Measurements from ENCODE around the gene PRPF40A.

PRPF40A gene

DNA sequence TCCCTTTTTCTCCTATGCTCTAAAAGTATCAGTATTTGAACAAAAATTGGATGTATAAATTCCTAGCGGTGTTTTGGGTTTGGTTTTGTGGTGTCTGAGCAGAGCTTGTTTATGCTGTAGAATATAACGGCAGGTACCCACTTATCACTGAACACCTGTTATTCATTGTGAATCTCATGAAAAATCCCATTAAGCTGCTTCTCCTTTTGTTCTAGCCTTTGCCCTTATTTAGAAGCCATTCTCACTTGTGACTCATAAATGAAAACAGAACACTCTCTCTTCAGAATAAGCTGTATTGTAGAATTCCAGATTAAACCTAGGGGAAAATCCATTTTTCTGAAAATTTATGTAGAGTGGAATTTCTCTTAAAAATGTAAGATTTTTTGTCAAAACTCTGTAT, 104.0 kb downstream of the PRPF40A start:
- no peak for DNase-seq

DNA sequence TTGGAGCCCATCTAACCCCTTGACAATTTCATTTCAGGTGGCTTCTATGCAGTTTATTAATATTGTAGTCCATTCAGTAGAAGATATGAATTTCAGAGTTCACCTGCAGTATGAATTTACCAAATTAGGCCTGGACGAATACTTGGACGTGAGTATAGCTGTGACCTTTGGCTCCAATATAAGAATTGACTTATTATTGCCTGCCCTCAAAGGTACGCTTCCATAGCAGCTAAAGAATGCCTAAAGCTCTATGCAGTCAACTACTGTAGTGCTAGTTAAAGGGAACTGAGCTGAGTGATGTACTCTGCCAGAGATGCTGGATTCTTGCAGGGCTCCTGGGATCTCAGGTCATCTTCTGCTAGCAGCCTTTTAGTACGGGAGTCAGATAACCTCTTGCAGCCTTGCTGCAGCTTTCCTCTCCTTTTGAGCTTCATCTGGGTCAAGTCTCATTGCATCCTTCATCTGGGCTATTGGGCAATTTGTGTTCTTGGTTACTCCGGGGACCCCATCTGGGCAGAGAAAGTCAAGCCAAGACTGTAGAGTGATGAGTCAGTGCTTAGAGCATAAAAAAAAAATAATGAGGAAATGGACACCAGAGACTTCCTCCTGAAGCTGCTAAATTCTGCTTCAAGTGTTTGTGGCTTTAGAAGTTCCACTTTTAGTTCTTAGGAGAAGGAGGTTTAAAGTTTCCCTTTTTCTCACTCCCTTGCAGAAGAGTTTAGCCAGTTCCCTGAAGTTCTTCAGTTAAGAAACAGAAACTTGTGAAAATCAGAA, 105.6 kb downstream of the PRPF40A start:
- DNase-seq = no peak

DNA sequence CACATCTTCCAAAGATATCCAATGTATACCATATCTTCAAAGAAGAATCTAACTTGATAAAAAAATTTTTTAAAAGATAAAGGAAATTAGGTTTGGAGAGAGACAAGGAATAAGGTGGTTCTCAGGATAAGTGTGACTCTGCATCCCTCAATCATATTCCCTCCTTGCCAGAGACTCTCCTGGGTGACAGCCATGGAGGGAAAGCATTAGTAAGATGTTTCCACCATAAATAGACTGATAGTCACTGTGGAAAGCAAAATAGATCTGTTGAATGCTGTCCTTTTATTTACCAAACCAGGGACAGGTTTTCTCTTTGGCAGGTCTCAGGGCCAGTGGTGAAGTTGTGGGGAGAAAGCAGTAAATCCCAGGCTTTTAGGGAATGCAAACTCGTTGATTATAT, 107.6 kb downstream of the PRPF40A start:
- no peak for DNase-seq

DNA sequence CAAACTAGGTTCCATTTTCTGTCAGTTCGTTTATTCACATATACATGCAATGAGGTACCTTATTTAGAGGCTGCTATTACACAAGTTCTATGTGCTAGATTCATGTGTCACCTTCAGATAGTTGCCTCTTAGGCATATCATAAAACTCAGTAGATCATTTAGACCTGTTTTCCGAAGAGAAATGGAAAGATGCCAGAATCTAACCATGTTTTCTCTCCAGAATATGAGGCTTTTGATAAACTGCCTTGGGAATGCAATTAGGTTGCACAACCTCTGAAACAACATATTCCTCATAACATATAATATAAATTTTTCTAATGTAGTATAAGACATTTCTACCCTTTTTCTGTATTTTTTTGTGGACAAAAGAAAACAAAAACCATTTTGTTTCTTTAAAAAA, 108.1 kb downstream of the PRPF40A start:
- no peak for DNase-seq

DNA sequence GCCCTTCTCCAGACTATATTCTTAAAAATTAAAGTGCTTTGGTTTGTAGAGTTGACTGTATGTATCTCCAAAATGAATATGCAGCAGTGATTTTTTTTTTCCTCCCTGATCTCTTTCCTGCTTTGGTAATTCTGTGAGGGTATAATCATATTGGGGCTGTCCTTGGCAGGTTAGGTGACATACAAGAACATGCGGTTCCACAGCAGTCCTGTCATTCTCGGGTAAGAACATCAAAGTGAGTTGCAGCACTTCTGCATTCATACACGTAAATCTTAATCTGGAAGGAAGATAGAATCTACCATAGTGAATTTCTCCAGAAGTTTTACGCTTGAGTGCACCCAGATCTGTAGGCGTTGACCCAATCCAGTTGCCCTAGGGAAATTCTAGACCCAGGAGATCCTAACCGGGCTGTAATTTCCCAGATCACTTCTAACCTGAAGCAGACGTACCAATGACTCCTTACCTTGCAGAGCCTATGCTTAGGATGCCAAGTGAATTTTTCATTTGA, 109.4 kb downstream of the PRPF40A start:
- DNase-seq = no peak

DNA sequence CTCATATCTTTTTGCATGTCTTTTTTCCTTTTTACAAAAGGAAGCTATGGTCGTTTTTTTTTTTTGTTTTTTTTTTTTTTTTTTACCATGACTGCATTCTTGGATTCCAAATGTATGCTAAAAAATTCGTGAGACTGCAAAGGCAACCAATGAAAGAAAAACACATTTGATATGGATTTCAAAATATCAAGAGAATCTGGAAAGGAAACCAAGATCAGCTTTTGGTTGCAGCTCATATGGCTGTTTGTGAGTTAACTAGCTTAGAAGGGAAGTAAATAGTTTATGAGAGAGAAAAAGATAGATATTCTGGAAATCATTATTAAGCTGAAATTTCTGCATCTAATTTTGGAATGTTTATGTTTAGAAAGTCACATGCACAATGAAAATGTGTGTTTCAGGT, 110.3 kb downstream of the PRPF40A start:
- DNase-seq = no peak

DNA sequence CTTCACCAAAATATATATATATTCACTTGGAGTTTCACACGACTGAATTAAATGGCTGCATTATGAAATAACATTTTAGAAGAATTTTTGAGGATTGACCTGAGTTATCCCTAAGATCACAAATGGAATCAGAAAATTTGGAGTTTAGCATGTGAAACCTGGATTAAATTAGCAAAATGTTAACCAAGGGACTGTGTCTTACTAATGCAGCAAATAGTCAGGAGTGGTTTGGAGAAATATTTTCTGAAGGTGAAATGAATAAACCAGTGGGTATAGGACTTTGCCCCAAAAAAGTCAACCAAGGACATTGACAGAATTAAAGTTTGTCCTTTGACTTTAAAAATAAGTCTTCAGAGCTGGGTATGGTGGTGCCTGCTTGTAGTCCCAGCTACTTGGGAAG, 111.2 kb downstream of the PRPF40A start:
- DNase-seq = no peak

DNA sequence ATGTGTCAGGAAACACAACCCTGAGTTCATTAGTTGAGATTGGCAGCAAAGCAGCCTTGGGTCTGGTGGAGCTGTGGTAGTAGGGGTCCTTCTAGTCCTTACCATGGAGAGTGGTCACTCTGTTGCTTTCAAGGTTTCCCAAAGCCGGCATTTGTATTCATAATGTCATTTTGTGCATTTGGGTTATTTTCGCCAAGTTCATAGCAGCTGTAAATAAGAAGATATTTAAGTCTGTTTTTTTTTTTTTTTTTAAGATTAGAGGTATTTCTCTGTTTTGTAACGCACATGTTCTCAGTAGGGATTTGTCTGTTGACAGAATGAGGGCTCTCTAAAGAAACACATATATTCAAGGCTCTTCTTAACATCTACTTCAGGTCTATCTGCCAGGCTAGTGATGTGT, 114.1 kb downstream of the PRPF40A start:
- no peak for DNase-seq

DNA sequence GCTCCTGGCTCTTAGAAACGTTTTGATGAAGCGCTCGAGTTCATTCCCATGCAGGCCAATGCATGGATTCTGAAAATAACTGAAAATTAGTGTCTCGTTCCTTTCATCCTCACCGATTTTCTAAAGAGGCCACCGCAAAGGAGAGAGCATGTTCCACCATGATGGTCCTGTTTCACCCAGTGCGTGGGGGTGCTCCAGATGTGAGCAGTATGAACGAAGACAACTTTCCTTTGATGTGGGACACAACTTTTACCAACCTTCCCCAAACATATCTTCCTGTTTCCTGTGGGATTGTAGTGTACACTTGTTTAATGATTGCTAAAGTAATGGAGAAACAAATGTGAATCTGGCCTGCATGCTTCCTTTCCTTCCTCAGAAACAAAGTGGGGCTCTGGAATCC, 114.5 kb downstream of the PRPF40A start:
- no peak for DNase-seq
